Measurements from ENCODE around the gene VCL.

Gene VCL

GRCh38 chr10:74150990-74151878, 153.3 kb downstream of the VCL start, which contains the start of gene ADK:
TSS of gene ADK (plus strand) at chr10:74151221. CDS start at chr10:74151279, 58 bp downstream.
- Histone ChIP-seq H3K79me2 (ENCODE audit: insufficient read depth, low read length) (peaks cover 46% of the 10 kb centered on the region), H3K9me3 (ENCODE audit: insufficient read depth, low read length) (no peaks in the 10 kb centered on the region), H3K27me3 (ENCODE audit: low read length) (no peaks in the 10 kb centered on the region), H3K27ac (ENCODE audit: low read depth, low read length) (peak within 1 kb of the TSS; percentile 84), H3K36me3 (ENCODE audit: low read length) (0 out of 2 replicates have a peak, but pooled peaks cover 5% of the 10 kb centered on the region), H3K4me2 (ENCODE audit: low read depth, low read length, poor library complexity, severe bottlenecking) (peak within 1 kb of the TSS; percentile 97), H3K9me2 (replicated peaks; ENCODE audit: insufficient read depth, low read length) (no peaks in the 10 kb centered on the region), H3K4me3 (ENCODE audit: insufficient read depth, low read length, poor library complexity, severe bottlenecking) (peak within 1 kb of the TSS; percentile 69), H3K9ac (ENCODE audit: low read length) (peak within 1 kb of the TSS; percentile 83), H2AFZ (ENCODE audit: low read depth, low read length, severe bottlenecking) (peak within 1 kb of the TSS; percentile 94), H3F3A (ENCODE audit: insufficient read depth) (no peaks in the 10 kb centered on the region; the same call in 1 of the 2 replicates), H4K20me1 (ENCODE audit: low read depth, low read length) (no peaks in the 10 kb centered on the region)
- TF ChIP-seq CTCF (IDR thresholded peaks at IDR 0.05; ENCODE audit: insufficient read depth, low read length, poor library complexity, severe bottlenecking): no peak
- no peak for TF ChIP-seq EZH2phosphoT487 (conservative IDR thresholded peaks at IDR 0.05; ENCODE audit: low read length)

- Histone ChIP-seq H4K20me1 (ENCODE audit: low read depth, low read length) (no peaks in the 10 kb centered on the region), H3K4me3 (ENCODE audit: insufficient read depth, low read length, poor library complexity, severe bottlenecking) (peak overlapping the region; percentile 69), H2AFZ (ENCODE audit: low read depth, low read length, severe bottlenecking) (peak overlapping the region; percentile 94), H3K4me2 (ENCODE audit: low read depth, low read length, poor library complexity, severe bottlenecking) (peak overlapping the region; percentile 97), H3K79me2 (ENCODE audit: insufficient read depth, low read length) (peaks cover 40% of the 10 kb centered on the region), H3K36me3 (ENCODE audit: low read length) (no peaks in the 10 kb centered on the region), H3K27ac (ENCODE audit: low read depth, low read length) (peak overlapping the region; percentile 84), H3K9ac (ENCODE audit: low read length) (peak overlapping the region; percentile 83), H3K9me2 (replicated peaks; ENCODE audit: insufficient read depth, low read length) (no peaks in the 10 kb centered on the region), H3K9me3 (ENCODE audit: insufficient read depth, low read length) (no peaks in the 10 kb centered on the region), H3F3A (ENCODE audit: insufficient read depth) (no peaks in the 10 kb centered on the region; the same call in 1 of the 2 replicates), H3K27me3 (ENCODE audit: low read length) (no peaks in the 10 kb centered on the region)
- TF ChIP-seq EZH2phosphoT487 (conservative IDR thresholded peaks at IDR 0.05; ENCODE audit: low read length) (no peak), CTCF (IDR thresholded peaks at IDR 0.05; ENCODE audit: insufficient read depth, low read length, poor library complexity, severe bottlenecking) (no peak)
These were observed 154.2 kb downstream of the VCL start for GRCh38 chr10:74151879-74152722.

GRCh38 chr10:74153123-74153522, 155.2 kb downstream of the VCL start:
- Histone ChIP-seq H3K4me3 (ENCODE audit: insufficient read depth, low read length, poor library complexity, severe bottlenecking) (no peak overlapping the region), H3K27ac (ENCODE audit: low read depth, low read length) (no peak overlapping the region), H4K20me1 (ENCODE audit: low read depth, low read length) (no peaks in the 10 kb centered on the region), H3K9ac (ENCODE audit: low read length) (no peak overlapping the region), H2AFZ (ENCODE audit: low read depth, low read length, severe bottlenecking) (no peak overlapping the region), H3K9me3 (ENCODE audit: insufficient read depth, low read length) (no peaks in the 10 kb centered on the region), H3K36me3 (ENCODE audit: low read length) (no peaks in the 10 kb centered on the region), H3F3A (ENCODE audit: insufficient read depth) (no peaks in the 10 kb centered on the region; the same call in 1 of the 2 replicates), H3K4me2 (ENCODE audit: low read depth, low read length, poor library complexity, severe bottlenecking) (peak overlapping the region; percentile 97), H3K79me2 (ENCODE audit: insufficient read depth, low read length) (peaks cover 29% of the 10 kb centered on the region), H3K27me3 (ENCODE audit: low read length) (no peaks in the 10 kb centered on the region), H3K9me2 (replicated peaks; ENCODE audit: insufficient read depth, low read length) (no peaks in the 10 kb centered on the region)
- TF ChIP-seq CTCF (IDR thresholded peaks at IDR 0.05; ENCODE audit: insufficient read depth, low read length, poor library complexity, severe bottlenecking) (no peak), EZH2phosphoT487 (conservative IDR thresholded peaks at IDR 0.05; ENCODE audit: low read length) (no peak)
